ENCODE measurements around the gene TRIM9. TPM values are rescaled to one million over a fixed set of nuclear protein-coding genes. Genes with fewer than 3 reads are reported as not detected.

The TRIM9 gene
- total and polyA plus RNA-seq, 2 of the 4 experiments (the other 2 are of a cell fraction), result under 0.01 to 0.09 TPM

- TF ChIP-seq RFX5 (IDR thresholded peaks at IDR 0.05; ENCODE audit: low read depth, low read length), result no peak
- TF ChIP-seq NFE2L2 (IDR thresholded peaks at IDR 0.05; ENCODE audit: low read depth, low read length), result no peak
- no peak for TF ChIP-seq USF2 (IDR thresholded peaks at IDR 0.05; ENCODE audit: low read depth, low read length)
- no peak for TF ChIP-seq MAFK (IDR thresholded peaks at IDR 0.05; ENCODE audit: low read depth, low read length)
- TF ChIP-seq SMC3 (IDR thresholded peaks at IDR 0.05; ENCODE audit: low read depth, low read length), result no peak
- TF ChIP-seq CHD1 (IDR thresholded peaks at IDR 0.05; ENCODE audit: low read depth, low read length), result no peak
- TF ChIP-seq POLR2A (IDR thresholded peaks at IDR 0.05; ENCODE audit: low read depth, low read length), result no peak
- no peak for TF ChIP-seq CEBPB (IDR thresholded peaks at IDR 0.05; ENCODE audit: low read depth, low read length)
- ChIA-PET CTCF (no interaction called here), POLR2A (ENCODE audit: unreplicated experiment) (no interaction called here)
- no peak overlapping the region for H3K9ac ChIP-seq (ENCODE audit: low read depth, low read length)
- no peak overlapping the region for H4K91ac ChIP-seq (ENCODE audit: insufficient read depth, low read depth, low read length)
- H3K9me3 ChIP-seq (ENCODE audit: control insufficient read depth, insufficient read depth, low read length), result no peaks in the 10 kb centered on the region
- in situ Hi-C loops (cut with MboI; ENCODE audit: low sequenced_read_pairs) (no loop called here), dilution Hi-C loops (cut with HindIII; ENCODE audit: low sequenced_read_pairs, unreplicated experiment) (no loop called here), intact Hi-C loops (cut with micrococcal nuclease) (no loop called here)
- H2AK5ac ChIP-seq (ENCODE audit: low read depth, low read length), result no peak overlapping the region
- no peak overlapping the region for H3K4ac ChIP-seq (ENCODE audit: low read depth, low read length)
- H2BK120ac ChIP-seq (ENCODE audit: low read depth, low read length), result no peak overlapping the region
- no peaks in the 10 kb centered on the region for H3K9me1 ChIP-seq (ENCODE audit: insufficient read depth, low read length)
- no peaks in the 10 kb centered on the region for H3K36me3 ChIP-seq (ENCODE audit: control insufficient read depth, insufficient read depth, low read length)
- no peak overlapping the region for H3K14ac ChIP-seq (replicated peaks; ENCODE audit: low read depth, low read length)
- DNase-seq (no peak), ATAC-seq (ENCODE audit: low read depth) (no peak)
- no CpG with 5 or more reads among the region's 5 CpGs for WGBS, 2 experiments (ENCODE audit: extremely low coverage in 2 of 2, insufficient read length in 1 of 2)
- H3K4me2 ChIP-seq (ENCODE audit: low read depth, low read length), result no peak overlapping the region
- no peak overlapping the region for H2AFZ ChIP-seq (replicated peaks; ENCODE audit: low read length, poor library complexity)
- no peak overlapping the region for H2BK20ac ChIP-seq (ENCODE audit: low read depth, low read length)
- no peak overlapping the region for H3K4me3 ChIP-seq (ENCODE audit: insufficient read depth, low read depth, low read length)
- no peaks in the 10 kb centered on the region for H3K4me1 ChIP-seq (ENCODE audit: control insufficient read depth, insufficient read depth, low read length)
- no peak overlapping the region for H4K8ac ChIP-seq (ENCODE audit: low read depth in 2 of 2, low read length in 2 of 2)
- H2BK15ac ChIP-seq (ENCODE audit: low read depth, low read length), result no peak overlapping the region
- H2BK5ac ChIP-seq (ENCODE audit: low read depth, low read length, poor library complexity, severe bottlenecking), result no peak overlapping the region
- H3K79me1 ChIP-seq (ENCODE audit: low read depth in 1 of 2, low read length in 2 of 2), result no peaks in the 10 kb centered on the region
- H4K20me1 ChIP-seq (ENCODE audit: insufficient read depth, low read length), result no peaks in the 10 kb centered on the region
- H2AK9ac ChIP-seq (replicated peaks; ENCODE audit: low read depth, low read length, poor library complexity), result no peak overlapping the region
- no peak overlapping the region for H3K23ac ChIP-seq (ENCODE audit: low read depth, low read length)
- no peak overlapping the region for H4K5ac ChIP-seq (ENCODE audit: low read depth, low read length)
- no peak overlapping the region for H3K27ac ChIP-seq (ENCODE audit: insufficient read depth, low read length)
- H3K18ac ChIP-seq (ENCODE audit: low read depth, low read length), result no peak overlapping the region
- BruUV-seq (replicated peaks), result no TSS peak
- no peak overlapping the region for H3K56ac ChIP-seq (ENCODE audit: extremely low read depth, insufficient read depth, low read length)
- H3K27me3 ChIP-seq (ENCODE audit: control insufficient read depth, insufficient read depth, low read length), result peaks cover 16% of the 10 kb centered on the region
These were observed 45.4 kb upstream of the TRIM9 start for GRCh38 chr14:51140338-51140737.

All from IMR-90 (cell line).